H1 (cell line): Measurements from ENCODE around the gene CDADC1. TPM values are rescaled to one million over a fixed set of nuclear protein-coding genes. Genes with fewer than 3 reads are reported as not detected.

Experiments
- CTCF ChIA-PET: fragments of 300-600 bp; sonication (Branson Sonifier 250); formaldehyde crosslinking; loops from one replicate; lab custom pipeline; 2021; ENCODE audit not compliant: partially characterized antibody; lab: Charles Lee
- POLR2A ChIA-PET: fragments of 300-600 bp; sonication (Branson Sonifier 250); formaldehyde crosslinking; loops from one replicate; lab custom pipeline; 2021; ENCODE audit warnings: inconsistent platforms; ENCODE audit not compliant: partially characterized antibody; lab: Charles Lee
- DNase-seq, 2 experiments: peaks; one replicate each; pipeline versions ENCODE4 v3.0.0 to v3.0.0-alpha.2; 2010 to 2022; ENCODE audit warnings: low spot score in 2 of 2, low read depth in 1 of 2, mixed read lengths in 1 of 2
- FAIRE-seq: peaks from 2 replicates; lab custom pipeline; 2011; peaks lifted over from hg19 to GRCh38; lab: Jason Lieb, UNC
- H2AFZ ChIP-seq: 2 replicates; pipeline ENCODE4 v1.8.1; 2012; ENCODE audit warnings: low read length, inconsistent platforms
- H2AK5ac ChIP-seq: 2 replicates; pipeline ENCODE4 v1.6.1; 2013; ENCODE audit warnings: low read depth, low read length
- H2BK120ac ChIP-seq: replicated peaks from 2 replicates; pipeline ENCODE3; 2013; ENCODE audit warnings: low read depth, low read length, inconsistent platforms
- H2BK12ac ChIP-seq: 2 replicates; pipeline ENCODE4 v1.6.1; 2013; ENCODE audit warnings: low read depth, low read length
- H2BK15ac ChIP-seq: 2 replicates; pipeline ENCODE4 v1.6.1; 2013; ENCODE audit warnings: low read length
- H2BK20ac ChIP-seq: 2 replicates; pipeline ENCODE4 v1.6.1; 2013; ENCODE audit warnings: low read length
- H2BK5ac ChIP-seq: 2 replicates; pipeline ENCODE4 v1.6.1; 2013; ENCODE audit warnings: low read depth, low read length
- H3K14ac ChIP-seq: 2 replicates; pipeline ENCODE4 v1.6.1; 2013; ENCODE audit warnings: inconsistent platforms; ENCODE audit not compliant: insufficient read length
- H3K18ac ChIP-seq: 2 replicates; pipeline ENCODE4 v1.6.1; 2013; ENCODE audit warnings: low read length; ENCODE audit errors: extremely low read depth
- H3K23ac ChIP-seq: 2 replicates; pipeline ENCODE4 v1.6.1; 2013; ENCODE audit warnings: inconsistent platforms; ENCODE audit not compliant: insufficient read length
- H3K23me2 ChIP-seq: 2 replicates; pipeline ENCODE4 v1.6.1; 2013; ENCODE audit warnings: low read depth, low read length
- H3K27ac ChIP-seq: 2 replicates; pipeline ENCODE4 v1.6.1; 2011; ENCODE audit warnings: low read depth, low read length, inconsistent platforms
- H3K27me3 ChIP-seq, 4 experiments: replicated peaks in 1 of 4; 1 replicate in 1 of 4; 2 replicates in 3 of 4; pipeline versions ENCODE4 v1.6.1 to v1.8.1; 2011 to 2013; ENCODE audit warnings: low read length in 3 of 4, mild to moderate bottlenecking in 3 of 4, inconsistent platforms in 2 of 4, mixed read lengths in 2 of 4, moderate library complexity in 1 of 4; ENCODE audit not compliant: control insufficient read depth in 3 of 4, insufficient read depth in 3 of 4; ENCODE audit errors: extremely low read depth in 1 of 4
- H3K36me3 ChIP-seq, 4 experiments: 2 replicates each; pipeline versions ENCODE4 v1.6.1 to v1.8.1; 2011 to 2013; ENCODE audit warnings: mild to moderate bottlenecking in 4 of 4, low read length in 3 of 4, moderate library complexity in 2 of 4, control low read depth in 1 of 4, inconsistent platforms in 1 of 4; ENCODE audit not compliant: insufficient read depth in 4 of 4, control insufficient read depth in 2 of 4
- H3K4ac ChIP-seq: replicated peaks from 2 replicates; pipeline ENCODE3; 2013; ENCODE audit warnings: low read length, low read depth, mixed read lengths, inconsistent platforms; ENCODE audit not compliant: insufficient read length
- H3K4me1 ChIP-seq, 4 experiments: replicated peaks in 1 of 4; 1 replicate in 1 of 4; 2 replicates in 3 of 4; pipeline versions ENCODE4 v1.6.1 to v1.8.1; 2011 to 2013; ENCODE audit warnings: low read length in 3 of 4, inconsistent platforms in 2 of 4, mixed read lengths in 1 of 4; ENCODE audit not compliant: insufficient read depth in 4 of 4, control insufficient read depth in 3 of 4
- H3K4me2 ChIP-seq, 2 experiments: 2 replicates each; pipeline versions ENCODE4 v1.6.1 to v1.8.1; 2011 to 2013; ENCODE audit warnings: low read depth in 2 of 2, low read length in 2 of 2, control low read depth in 1 of 2, inconsistent platforms in 1 of 2, mild to moderate bottlenecking in 1 of 2; ENCODE audit not compliant: insufficient read depth in 1 of 2
- H3K4me3 ChIP-seq, 4 experiments: fragments of 200-600, 300-600 bp in 1 of 4; sonication (generic), shearing (Covaris generic), sonication (Bioruptor Twin) in 1 of 4; 2 replicates each; pipeline versions ENCODE4 v1.5.1 to v1.8.1; 2011 to 2016; ENCODE audit warnings: low read length in 4 of 4, low read depth in 3 of 4, control low read depth in 2 of 4, inconsistent platforms in 2 of 4, mild to moderate bottlenecking in 2 of 4, mixed read lengths in 1 of 4, moderate library complexity in 1 of 4; ENCODE audit not compliant: insufficient read depth in 2 of 4; ENCODE audit errors: extremely low read depth in 1 of 4
- H3K56ac ChIP-seq: replicated peaks from 2 replicates; pipeline ENCODE3; 2013; ENCODE audit warnings: low read depth, mild to moderate bottlenecking, mixed read lengths, low read length, inconsistent platforms; ENCODE audit not compliant: insufficient read length
- H3K79me1 ChIP-seq: 2 replicates; pipeline ENCODE4 v1.6.1; 2013; ENCODE audit warnings: low read depth, low read length, control low read depth
- H3K79me2 ChIP-seq, 2 experiments: 2 replicates each; pipeline versions ENCODE4 v1.6.1 to v1.8.1; 2012 to 2013; ENCODE audit warnings: low read length in 2 of 2, mild to moderate bottlenecking in 2 of 2, inconsistent platforms in 1 of 2; ENCODE audit not compliant: insufficient read depth in 2 of 2, control insufficient read depth in 1 of 2
- H3K9ac ChIP-seq, 4 experiments: replicated peaks in 1 of 4; 1 replicate in 1 of 4; 2 replicates in 3 of 4; pipeline versions ENCODE4 v1.6.1 to v1.8.1; 2011 to 2013; ENCODE audit warnings: low read depth in 3 of 4, low read length in 3 of 4, control low read depth in 2 of 4, mild to moderate bottlenecking in 2 of 4, moderate library complexity in 2 of 4, inconsistent platforms in 1 of 4; ENCODE audit errors: extremely low read depth in 1 of 4
- H3K9me3 ChIP-seq, 2 experiments: 2 replicates each; pipeline versions ENCODE4 v1.6.1 to v1.8.1; 2012 to 2013; ENCODE audit warnings: mild to moderate bottlenecking in 2 of 2, moderate library complexity in 2 of 2, control low read depth in 1 of 2, inconsistent platforms in 1 of 2, low read depth in 1 of 2, low read length in 1 of 2, mixed read lengths in 1 of 2; ENCODE audit not compliant: insufficient read depth in 2 of 2
- H4K20me1 ChIP-seq, 2 experiments: replicated peaks in 1 of 2; 2 replicates each; pipeline versions ENCODE3 to v1.8.1; 2011 to 2013; ENCODE audit warnings: inconsistent platforms in 2 of 2, low read length in 2 of 2, mild to moderate bottlenecking in 1 of 2; ENCODE audit not compliant: insufficient read depth in 2 of 2, control insufficient read depth in 1 of 2
- H4K5ac ChIP-seq: 2 replicates; pipeline ENCODE4 v1.6.1; 2013; ENCODE audit warnings: low read length, low read depth, mixed read lengths, inconsistent platforms; ENCODE audit not compliant: insufficient read length
- H4K8ac ChIP-seq: 2 replicates; pipeline ENCODE4 v1.8.0; 2013; ENCODE audit warnings: mild to moderate bottlenecking, moderate library complexity, low read length, inconsistent platforms; ENCODE audit not compliant: insufficient read depth; ENCODE audit errors: extremely low read depth
- H4K91ac ChIP-seq: replicated peaks from 2 replicates; pipeline ENCODE3; 2013; ENCODE audit warnings: low read length, mixed read lengths, inconsistent platforms; ENCODE audit not compliant: insufficient read length
- CEBPB ChIP-seq: IDR thresholded peaks from 2 replicates; pipeline ENCODE4 v1.6.1; 2012; ENCODE audit warnings: low read depth, low read length
- CREB1 ChIP-seq: IDR thresholded peaks from 2 replicates; pipeline ENCODE4 v1.6.1; 2012; ENCODE audit warnings: inconsistent platforms
- GABPA ChIP-seq: IDR thresholded peaks from 2 replicates; pipeline ENCODE4 v1.6.1; 2011; ENCODE audit warnings: mild to moderate bottlenecking, low read length, moderate library complexity, borderline replicate concordance; ENCODE audit not compliant: insufficient read depth
- HDAC2 ChIP-seq, 2 experiments: fragments of 300-600 bp in 1 of 2; sonication (generic) in 1 of 2; IDR thresholded peaks; 2 replicates each; pipeline ENCODE4 v1.6.1; 2011 to 2012; ENCODE audit warnings: low read depth in 2 of 2, low read length in 2 of 2, mild to moderate bottlenecking in 2 of 2, moderate library complexity in 2 of 2, borderline replicate concordance in 1 of 2, inconsistent platforms in 1 of 2
- KDM5A ChIP-seq: fragments of 200-600 bp; IDR thresholded peaks from 2 replicates; pipeline ENCODE4 v1.7.1; 2012; ENCODE audit warnings: mild to moderate bottlenecking, low read length, inconsistent platforms, mixed read lengths
- TCF12 ChIP-seq: IDR thresholded peaks from 2 replicates; pipeline ENCODE4 v1.6.1; 2011; ENCODE audit warnings: low read depth, mild to moderate bottlenecking, low read length
- TEAD4 ChIP-seq: IDR thresholded peaks from 2 replicates; pipeline ENCODE4 v1.6.1; 2012; ENCODE audit warnings: low read depth, low read length, inconsistent platforms, mixed read lengths
- YY1 ChIP-seq: IDR thresholded peaks from 2 replicates; pipeline ENCODE4 v1.6.1; 2011; ENCODE audit warnings: low read depth, mild to moderate bottlenecking, low read length
- WGBS, 2 experiments: shearing (Covaris generic) in 1 of 2; methylation state at CpG; one replicate each; pipeline versions ENCODE4 v1.1.6 to v1.1.7; 2013 to 2015; ENCODE audit warnings: low lambda C conversion rate in 2 of 2, mixed read lengths in 2 of 2, inconsistent platforms in 1 of 2, low coverage in 1 of 2, missing lambda C conversion rate in 1 of 2; ENCODE audit not compliant: insufficient replicate concordance in 2 of 2, insufficient coverage in 1 of 2, insufficient read length in 1 of 2; ENCODE audit errors: extremely low coverage in 1 of 2, missing lambda C conversion rate in 1 of 2; 5-methylcytosine and 5-hydroxymethylcytosine counted together
- polyA plus RNA-seq, 7 experiments: library from polyadenylated mRNA; depleted of rRNA in 3 of 7; stranded (reverse) in 5 of 7; unstranded in 2 of 7; fragments of >200 nt in 5 of 7; fragments of 200-250 nt in 2 of 7; gene quantifications; 1 replicate in 5 of 7; 2 replicates in 1 of 7; 4 replicates in 1 of 7; pipeline versions ENCODE4 v1.2.1 to v1.2.3, GENCODE V29; 2011 to 2013; ENCODE audit warnings: missing spikeins in 2 of 7, mixed read lengths in 2 of 7
- total RNA-seq: library from RNA; stranded (reverse); fragmentation: NEBNext Ultra II Directional; extraction: Animal tissue kit (Norgen Biotek cat#: 25700); gene quantifications from 2 replicates; pipeline ENCODE4 v1.2.1, GENCODE V29; 2021
- TF ChIP-seq, protein P1 (sequence below): IDR thresholded peaks from 2 replicates; pipeline ENCODE4 v1.6.1; 2012; ENCODE audit warnings: inconsistent platforms

CDADC1 gene
- total and polyA plus RNA-seq, 2 of the 8 experiments (the other 6 are each of a cell fraction or from before 2014, with no cell fraction given), result 0.98 to 2.7 TPM

DNA sequence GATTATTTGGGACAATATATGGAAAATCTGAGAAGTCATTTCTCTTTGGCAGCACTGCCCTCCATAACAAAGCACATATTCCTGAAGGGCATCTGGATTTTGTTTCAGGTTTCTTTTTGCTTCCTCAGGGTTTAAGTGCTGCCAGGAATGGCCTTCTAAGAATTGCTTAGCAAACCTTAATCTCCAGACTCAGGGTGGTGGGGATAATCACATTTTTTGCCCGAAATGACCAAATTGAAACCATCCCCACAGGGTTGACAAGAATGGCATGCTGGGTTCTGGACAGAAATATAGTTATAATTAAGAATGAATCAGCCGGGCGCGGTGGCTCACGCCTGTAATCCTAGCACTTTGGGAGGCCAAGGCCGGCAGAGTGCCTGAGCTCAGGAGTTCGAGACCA lies 6.4 kb upstream of the CDADC1 start:
- H3K23me2 ChIP-seq, result no peaks in the 10 kb centered on the region
- no peak overlapping the region for H4K8ac ChIP-seq
- WGBS, 2 experiments, result 96% methylated on average over 7 of the region's 7 CpGs; no CpG with 5 or more reads in 1 of the 2 experiments
- no peak overlapping the region for H3K14ac ChIP-seq
- H4K5ac ChIP-seq, result no peak overlapping the region
- no peak overlapping the region for H2BK120ac ChIP-seq
- no peaks in the 10 kb centered on the region for H4K20me1 ChIP-seq
- TF ChIP-seq TEAD4, result no peak
- no peak for TF ChIP-seq CREB1
- no peak for TF ChIP-seq YY1
- TF ChIP-seq TCF12, result no peak
- TF ChIP-seq KDM5A, result no peak
- no peak for TF ChIP-seq GABPA
- TF ChIP-seq, protein P1, sequence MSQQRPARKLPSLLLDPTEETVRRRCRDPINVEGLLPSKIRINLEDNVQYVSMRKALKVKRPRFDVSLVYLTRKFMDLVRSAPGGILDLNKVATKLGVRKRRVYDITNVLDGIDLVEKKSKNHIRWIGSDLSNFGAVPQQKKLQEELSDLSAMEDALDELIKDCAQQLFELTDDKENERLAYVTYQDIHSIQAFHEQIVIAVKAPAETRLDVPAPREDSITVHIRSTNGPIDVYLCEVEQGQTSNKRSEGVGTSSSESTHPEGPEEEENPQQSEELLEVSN, result no peak
- no peak for TF ChIP-seq HDAC2 (IDR thresholded peaks at IDR 0.05; ENCODE audit: borderline replicate concordance in 1 of 2, low read depth in 2 of 2, low read length in 2 of 2)
- no peak for TF ChIP-seq CEBPB
- no peaks in the 10 kb centered on the region for H3K79me1 ChIP-seq
- DNase-seq (no peak), FAIRE-seq (no peak)
- H3K9me3 ChIP-seq, result no peaks in the 10 kb centered on the region
- H3K36me3 ChIP-seq, result no peaks in the 10 kb centered on the region
- H2BK12ac ChIP-seq, result no peak overlapping the region
- H4K91ac ChIP-seq, result no peak overlapping the region
- H3K79me2 ChIP-seq, result no peaks in the 10 kb centered on the region
- no peak overlapping the region for H3K4me3 ChIP-seq
- no peak overlapping the region for H3K9ac ChIP-seq
- H3K27ac ChIP-seq, result no peak overlapping the region
- no peak overlapping the region for H3K18ac ChIP-seq
- H2AFZ ChIP-seq, result no peak overlapping the region
- H3K23ac ChIP-seq, result no peak overlapping the region
- no peak overlapping the region for H2AK5ac ChIP-seq
- H3K4me2 ChIP-seq, result no peak overlapping the region
- H3K56ac ChIP-seq, result no peak overlapping the region
- ChIA-PET POLR2A (no interaction called here), CTCF (interaction anchor here (0.7 to 3.2 kb wide), 4 partner anchors 16 to 321 kb away, joined by 3 to 23 read pairs (median 10); no protein-coding TSS in a partner anchor)
- H2BK15ac ChIP-seq, result no peak overlapping the region
- no peak overlapping the region for H2BK20ac ChIP-seq
- no peak overlapping the region for H2BK5ac ChIP-seq
- H3K4ac ChIP-seq, result no peak overlapping the region
- no peaks in the 10 kb centered on the region for H3K4me1 ChIP-seq
- no peaks in the 10 kb centered on the region for H3K27me3 ChIP-seq
